ENCODE results near the gene SFT2D3.
A peak's percentile ranks its signal among the peaks of the same experiment; 100 is the strongest.

Gene SFT2D3, protein sequence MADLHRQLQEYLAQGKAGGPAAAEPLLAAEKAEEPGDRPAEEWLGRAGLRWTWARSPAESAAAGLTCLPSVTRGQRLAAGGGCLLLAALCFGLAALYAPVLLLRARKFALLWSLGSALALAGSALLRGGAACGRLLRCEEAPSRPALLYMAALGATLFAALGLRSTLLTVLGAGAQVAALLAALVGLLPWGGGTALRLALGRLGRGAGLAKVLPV

DNA sequence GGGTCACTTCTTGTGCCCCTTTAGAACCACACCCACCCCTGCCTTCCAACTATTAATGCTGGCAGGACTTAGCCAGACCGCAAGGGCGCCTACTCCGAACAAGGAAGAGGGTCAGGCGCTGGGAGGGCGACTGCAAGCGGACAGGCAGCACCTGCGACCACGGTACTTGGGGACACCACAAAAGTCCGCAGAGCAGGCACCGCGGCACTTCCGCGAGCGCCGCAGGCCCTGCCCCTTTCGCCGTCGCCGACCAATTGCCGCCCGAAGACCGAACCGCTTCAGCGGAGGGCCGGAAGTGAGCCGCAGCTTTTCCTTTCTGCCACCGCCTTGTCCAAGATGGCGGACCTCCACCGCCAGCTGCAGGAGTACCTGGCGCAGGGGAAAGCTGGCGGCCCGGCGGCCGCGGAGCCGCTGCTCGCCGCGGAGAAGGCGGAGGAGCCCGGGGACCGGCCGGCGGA is at the start of gene SFT2D3:
TSS of gene SFT2D3 (plus strand) at position 305 of the 458 bp plus-strand sequence. CDS start at position 337, 32 bp downstream.
- peak; percentile 80 to 82 (median 81) for DNase-seq (ENCODE audit: low read depth in 2 of 3, low spot score in 2 of 3)

DNA sequence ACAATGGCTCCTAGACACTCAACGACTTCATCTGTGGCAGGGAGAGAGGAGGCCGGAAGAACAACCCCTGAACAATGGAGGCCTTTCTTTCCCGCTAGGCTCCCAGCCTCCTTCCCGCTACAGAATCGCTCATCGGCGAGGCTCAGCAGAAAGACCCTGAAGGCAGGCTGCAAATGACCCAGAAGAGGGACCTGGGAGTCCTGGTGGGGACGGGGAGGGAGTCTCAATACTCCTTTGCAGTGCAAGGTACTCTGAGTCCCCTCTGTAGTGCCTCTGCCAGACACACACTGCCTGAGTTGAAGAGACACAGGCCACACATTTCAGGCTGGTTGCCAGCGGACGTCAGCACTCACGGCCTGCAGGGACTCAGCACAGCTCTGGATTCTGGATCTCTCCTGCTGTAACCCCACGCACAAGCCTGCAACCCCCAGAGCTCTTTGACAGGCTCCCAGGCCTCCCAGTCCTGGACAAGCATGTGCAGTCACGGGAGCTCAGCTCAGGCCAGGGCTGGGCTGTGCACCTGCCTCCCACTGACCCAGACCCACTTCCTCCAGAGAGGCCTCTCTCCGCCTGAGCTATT is 49.2 kb upstream of the SFT2D3 start:
- DNase-seq (ENCODE audit: low read depth in 2 of 3, low spot score in 2 of 3) = no peak

DNA sequence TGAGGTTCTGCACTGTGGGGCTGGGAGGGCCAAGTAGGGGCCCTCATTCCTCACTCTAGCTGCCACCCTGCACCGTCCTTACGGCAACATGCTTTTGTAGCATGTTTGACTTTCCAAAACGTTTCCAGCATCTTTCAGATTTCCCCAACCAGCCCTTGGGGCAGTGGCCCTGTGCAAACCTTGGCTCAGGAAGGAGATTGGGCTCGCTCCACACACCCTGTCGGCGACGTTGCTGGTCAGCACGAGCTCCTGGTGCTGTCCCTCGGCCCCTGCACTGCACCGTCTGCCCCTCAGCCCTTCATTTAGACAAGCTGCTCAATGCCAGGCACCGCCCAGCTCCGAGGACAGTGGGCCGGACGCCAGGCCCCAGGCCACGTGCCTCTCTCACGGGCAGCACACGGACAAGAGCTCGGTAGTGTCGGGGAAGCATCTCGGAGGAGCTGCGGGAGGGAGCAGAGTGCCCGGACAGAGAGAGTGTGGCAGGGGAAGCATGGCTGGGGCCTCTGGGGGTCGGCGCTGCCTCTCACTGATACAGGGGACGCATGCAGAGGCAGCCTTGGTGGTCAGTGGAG is 48.4 kb upstream of the SFT2D3 start:
- DNase-seq (ENCODE audit: low read depth in 2 of 3, low spot score in 2 of 3) = no peak

DNA sequence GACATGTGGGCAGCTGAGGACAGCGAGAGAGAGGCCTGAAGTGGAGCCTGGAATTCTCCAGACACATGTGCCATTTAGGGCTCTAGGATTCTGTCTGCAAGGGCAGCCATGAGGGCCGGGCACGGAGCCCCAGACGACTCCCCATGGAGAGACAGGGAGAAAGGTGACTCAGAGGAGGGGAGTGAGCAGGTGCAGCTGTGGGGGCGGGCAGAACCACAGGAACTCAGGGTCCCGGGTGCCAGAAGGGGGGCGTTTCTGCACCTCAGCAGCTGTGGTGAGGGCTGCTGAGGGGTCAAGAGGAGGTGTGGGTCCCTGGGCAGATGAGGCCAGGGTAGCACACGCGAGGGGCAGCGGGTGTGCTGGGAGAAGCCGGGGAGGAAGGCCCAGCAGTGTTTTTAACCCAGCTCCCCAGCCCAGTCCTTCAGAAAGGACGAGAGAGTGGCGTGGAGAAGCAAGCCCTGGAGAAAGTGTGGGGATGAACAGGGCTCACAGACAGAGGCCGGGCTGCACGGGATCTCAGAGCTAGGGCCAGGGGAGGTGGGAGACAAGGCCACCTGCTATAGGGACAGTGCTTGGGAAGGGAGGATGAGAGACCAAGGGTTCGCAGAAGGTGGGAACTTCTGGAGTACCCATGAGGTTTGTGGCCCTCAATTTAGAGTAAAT is 47.7 kb upstream of the SFT2D3 start:
- DNase-seq (ENCODE audit: low read depth in 2 of 3, low spot score in 2 of 3) = no peak

DNA sequence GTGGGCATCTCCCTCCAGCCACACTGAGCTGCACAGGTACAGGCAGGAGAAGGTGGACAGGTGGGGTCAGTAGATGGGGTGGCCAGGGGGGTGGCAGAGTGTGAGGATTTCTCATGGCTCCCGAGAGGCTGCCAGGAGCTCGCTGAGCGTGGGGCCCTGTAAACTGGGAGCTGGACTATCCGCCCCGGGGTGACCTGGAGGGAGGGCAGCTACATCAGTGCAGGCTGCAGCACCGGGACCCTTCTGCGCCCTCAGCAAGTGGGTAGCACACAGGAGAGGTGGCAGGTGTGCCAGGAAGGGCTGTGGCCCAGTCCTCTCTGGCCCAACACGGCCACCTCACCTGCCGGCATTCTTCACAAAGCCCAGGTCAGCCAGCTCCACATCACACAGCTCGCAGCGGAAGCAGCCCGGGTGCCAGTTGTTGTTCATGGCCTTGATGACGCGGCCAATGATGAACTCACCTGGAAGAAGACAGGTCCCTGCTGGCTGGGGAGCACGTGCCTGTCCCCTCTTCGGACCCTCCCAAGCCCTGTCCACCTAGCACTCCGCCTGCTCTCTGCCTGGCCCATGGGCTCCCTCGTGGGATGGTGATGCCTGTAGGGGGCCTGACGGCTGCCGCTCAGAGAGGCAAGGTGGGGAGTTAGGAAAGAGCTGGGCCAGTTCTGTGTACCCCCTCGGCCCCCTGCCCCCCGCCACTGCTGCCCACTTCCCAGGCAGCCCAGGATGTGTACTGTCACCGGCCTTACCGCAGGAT is 47.0 kb upstream of the SFT2D3 start:
- DNase-seq (ENCODE audit: low read depth in 2 of 3, low spot score in 2 of 3) = no peak

DNA sequence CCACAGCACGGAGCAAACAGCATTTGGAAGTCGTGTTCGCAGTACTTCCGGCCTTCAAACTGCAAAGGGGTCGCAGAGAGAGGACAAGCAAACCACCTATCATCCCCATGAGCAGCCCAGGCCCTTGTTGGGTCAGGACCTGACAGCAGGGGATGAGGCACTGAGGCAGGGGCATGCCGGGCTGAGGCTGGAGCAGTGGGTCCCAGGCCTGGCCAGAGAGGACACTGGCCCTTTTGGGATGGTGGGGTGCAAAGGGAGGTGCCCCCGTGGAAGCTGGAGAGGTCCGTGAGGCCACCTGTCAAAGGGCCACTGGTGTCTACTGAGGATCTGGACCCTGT is 46.5 kb upstream of the SFT2D3 start:
- no peak for DNase-seq (ENCODE audit: low read depth in 2 of 3, low spot score in 2 of 3)

DNA sequence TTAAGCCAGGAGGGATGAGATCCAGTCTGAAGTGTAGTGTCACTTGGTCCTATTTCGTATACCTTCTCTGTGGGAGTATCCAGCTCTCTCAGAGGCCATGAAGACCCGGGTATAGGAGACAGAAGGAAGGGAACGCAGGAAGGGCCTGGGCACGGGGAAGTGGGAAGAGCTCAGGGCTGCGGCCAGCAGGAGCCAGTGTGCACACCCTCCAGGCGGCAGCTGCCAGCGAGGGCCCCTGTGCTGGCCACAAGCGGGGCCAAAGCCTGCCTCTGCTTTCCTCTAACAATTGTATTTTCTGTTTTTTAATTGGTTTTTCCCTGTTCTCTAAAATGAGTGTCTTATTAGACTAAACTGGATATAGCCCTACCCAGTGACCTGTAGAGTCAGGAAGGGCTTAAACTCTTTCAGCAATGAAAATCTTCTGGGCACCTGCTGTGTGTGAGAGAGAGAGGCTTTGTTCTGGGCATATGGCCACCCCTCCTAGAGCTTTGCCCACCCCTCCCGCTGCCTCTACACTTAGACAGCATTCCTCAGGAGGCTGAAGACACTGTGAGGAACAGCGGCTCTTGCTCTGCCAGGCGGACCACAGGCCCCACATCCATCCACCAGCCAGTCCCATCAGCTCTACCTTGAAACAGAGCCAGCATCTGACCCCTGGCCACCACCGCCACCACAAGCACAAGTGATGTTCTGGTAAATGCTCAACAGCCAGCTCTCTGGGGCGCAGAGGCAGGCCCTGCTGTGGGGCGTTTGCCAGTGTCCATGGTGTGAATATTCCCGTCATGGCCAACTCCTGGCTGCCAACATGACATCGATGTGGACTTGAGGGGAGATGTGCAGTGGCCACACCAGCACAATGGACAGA is 45.9 kb upstream of the SFT2D3 start:
- no peak for DNase-seq (ENCODE audit: low read depth in 2 of 3, low spot score in 2 of 3)

DNA sequence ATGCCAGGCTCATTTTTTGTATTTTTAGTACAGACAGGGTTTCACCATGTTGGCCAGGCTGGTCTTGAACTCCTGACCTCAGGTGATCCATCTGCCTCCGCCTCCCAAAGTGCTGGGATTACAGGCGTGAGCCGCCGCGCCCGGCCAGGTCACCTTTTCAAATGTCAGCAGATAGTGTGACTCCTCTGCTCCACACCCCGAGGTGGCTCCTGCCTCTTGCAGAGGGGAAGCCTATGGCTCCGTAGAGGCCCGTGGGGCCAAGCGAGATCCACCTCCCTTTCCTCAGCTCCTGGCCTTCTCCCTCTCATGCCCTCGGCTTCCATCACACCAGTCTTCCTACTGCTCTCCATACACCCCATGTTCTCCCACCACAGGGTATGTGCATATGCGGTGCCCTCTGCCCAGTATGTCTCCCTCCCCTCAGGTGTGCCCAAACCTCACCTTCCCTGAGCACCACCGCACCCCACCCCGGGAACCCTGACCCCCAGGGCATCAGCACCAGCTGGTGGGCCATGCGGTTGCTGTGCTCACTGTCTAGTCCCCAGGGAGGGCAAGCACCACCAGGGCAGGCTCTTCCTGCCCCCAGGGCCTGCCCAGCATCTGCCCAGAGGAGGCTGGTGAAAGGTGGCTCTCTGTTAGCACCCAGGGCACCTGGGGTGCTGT is 44.6 kb upstream of the SFT2D3 start:
- no peak for DNase-seq (ENCODE audit: low read depth in 2 of 3, low spot score in 2 of 3)

DNA sequence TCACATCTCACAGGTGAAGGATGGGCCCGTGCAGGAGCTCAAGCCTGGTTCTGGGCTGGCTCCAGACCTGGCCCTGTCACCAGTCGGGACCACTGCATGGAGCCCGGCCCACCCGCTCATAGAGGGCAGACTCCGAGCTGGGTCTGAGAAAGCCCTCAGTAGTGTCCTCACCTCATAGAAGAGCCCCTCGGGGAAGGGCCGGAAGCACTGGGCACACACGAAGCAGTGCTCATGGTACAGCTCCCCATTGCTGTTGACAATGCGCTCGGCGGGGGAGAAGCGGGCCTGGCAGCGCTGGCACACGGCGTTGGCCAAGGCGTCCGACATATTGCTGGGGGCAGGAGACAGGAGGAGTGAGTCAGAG is 44.1 kb upstream of the SFT2D3 start:
- DNase-seq (ENCODE audit: low read depth in 2 of 3, low spot score in 2 of 3) = no peak

DNA sequence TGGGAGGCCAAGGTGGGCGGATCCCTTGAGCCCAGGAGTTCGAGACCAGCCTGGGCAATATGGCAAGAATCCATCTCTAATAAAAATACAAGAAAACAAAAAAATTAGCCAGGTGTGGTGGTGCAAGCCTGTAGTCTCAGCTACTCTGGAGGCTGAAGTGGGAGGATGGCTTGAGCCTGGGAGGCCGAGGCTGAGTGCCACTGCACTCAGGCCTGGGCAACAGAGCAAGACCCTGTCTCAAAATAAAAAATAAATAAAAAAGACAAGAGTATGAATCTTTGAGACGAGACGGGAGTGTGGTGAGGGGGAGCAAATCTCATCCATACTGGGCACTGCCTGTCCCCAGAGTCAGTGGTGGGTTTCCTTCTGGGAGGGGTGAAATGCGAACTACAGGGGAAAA is 43.2 kb upstream of the SFT2D3 start:
- no peak for DNase-seq (ENCODE audit: low read depth in 2 of 3, low spot score in 2 of 3)

DNA sequence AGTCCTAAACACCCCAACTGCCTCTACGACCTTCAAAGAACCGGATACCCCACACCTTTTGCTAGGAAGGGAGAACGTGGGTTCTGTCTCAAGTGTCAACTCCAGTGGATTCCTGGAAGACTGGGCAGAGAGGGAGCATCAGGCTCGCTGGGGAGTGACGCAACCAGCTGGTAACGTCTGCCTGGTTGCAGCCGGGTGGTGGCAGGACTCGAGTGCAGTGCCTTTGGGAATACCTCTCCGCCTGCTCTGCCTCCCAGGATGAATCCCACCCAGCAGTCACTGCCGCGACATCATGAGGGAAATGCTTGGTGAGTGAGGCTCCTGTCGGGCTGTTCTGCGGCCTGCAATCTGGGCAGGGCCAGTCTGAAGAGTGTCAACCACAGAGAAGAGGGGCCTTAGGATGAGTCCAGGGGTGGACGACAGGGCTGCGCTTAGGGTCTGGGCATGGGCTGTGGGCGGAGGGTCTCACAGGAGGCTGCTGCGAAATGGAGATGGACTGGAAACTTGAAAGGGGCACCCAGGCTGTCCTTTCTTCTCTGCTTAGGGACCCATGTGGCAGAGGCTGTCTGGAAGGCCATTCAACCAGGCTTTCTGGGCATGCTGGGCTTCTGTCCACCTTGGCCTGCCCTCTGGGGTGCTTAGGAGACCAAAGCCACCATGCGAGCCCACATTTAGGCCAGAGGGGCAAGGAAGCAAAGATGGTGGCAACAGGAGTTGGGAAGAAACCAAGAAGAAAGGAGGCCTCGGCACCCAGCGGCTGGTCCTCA is 42.5 kb upstream of the SFT2D3 start:
- DNase-seq (ENCODE audit: low read depth in 2 of 3, low spot score in 2 of 3) = no peak

DNA sequence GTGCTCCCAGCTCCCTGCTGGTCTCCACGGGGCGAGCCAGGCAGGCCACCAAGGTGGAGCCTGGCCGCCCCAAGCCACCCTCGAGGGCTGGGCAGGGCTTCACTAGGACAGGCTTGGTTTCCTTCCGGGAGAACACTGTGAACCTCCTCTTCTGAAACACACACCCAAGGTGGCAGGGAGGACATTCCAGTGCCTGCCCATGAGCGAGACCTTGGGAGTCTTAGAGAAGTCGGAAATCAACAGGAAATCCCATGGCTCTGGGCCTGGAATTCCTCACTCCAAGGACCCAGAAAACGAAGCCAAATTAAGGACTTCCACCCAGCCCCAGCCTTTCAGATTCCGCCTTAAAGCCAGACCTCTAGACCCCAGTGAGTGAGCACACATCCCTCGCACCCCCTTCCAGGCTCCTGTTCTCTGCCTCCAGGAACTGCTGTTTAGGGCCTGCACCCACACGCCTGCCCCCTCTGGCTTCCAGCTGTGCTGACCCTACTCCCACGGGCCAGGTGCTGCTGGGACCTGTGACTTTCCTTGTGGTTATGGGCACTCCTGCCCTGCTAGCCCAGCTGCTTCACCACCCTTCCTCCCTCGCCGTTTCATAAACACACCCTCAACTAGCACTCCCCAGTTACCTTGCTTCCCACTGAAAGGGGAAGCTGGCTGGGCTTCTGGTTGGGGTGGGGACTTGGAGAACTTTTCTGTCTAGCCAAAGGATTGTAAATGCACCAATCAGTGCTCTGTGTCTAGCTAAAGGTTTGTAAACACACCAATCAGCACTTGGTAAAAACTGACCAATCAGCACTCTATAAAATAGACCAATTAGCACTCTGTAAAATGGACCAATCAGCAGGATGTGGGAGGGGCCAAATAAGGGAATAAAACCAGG is 41.6 kb upstream of the SFT2D3 start:
- DNase-seq (ENCODE audit: low read depth in 2 of 3, low spot score in 2 of 3) = no peak

DNA sequence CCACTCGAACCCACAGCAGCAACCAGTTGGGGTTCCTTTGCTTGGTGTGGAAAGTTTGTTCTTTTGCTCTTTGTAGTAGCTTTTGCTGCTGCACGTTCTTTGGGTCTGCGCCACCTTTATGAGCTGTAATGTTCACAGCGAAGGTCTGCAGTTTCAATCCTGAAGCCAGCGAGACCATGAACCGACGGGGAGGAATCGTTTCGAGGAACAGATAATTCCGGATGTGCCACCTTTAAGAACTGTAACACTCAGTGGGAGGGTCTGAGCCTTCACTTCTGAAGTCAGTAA is 41.1 kb upstream of the SFT2D3 start:
- no peak for DNase-seq (ENCODE audit: low read depth in 2 of 3, low spot score in 2 of 3)

DNA sequence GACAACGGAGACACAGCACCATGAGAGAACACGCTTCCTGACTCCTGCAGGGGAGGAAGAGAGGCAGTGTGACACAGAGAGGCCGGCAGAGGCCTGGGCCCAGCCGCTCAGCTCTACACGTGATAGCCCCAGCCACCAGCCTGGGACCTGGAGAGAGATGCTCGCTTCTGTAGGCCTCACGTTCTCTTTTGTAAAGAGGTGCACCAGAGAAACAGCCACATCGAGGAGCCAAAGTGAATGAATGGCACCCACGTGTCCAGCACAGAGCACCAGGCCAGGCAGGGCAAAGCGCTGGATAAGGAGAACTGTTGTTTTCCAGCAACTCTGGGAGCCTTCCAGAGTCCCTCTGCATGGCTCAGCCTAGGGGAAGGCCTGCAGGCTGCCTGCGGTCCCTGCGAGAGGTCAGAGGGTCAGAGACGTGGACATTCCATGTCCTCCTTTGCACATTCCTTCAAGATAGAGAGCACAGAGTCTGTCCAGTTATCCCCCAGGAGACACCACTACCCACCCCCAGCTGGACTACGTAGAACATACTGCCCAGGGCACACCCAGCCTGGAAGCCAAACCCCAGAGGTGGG is 40.1 kb upstream of the SFT2D3 start:
- DNase-seq (ENCODE audit: low read depth in 2 of 3, low spot score in 2 of 3) = no peak

DNA sequence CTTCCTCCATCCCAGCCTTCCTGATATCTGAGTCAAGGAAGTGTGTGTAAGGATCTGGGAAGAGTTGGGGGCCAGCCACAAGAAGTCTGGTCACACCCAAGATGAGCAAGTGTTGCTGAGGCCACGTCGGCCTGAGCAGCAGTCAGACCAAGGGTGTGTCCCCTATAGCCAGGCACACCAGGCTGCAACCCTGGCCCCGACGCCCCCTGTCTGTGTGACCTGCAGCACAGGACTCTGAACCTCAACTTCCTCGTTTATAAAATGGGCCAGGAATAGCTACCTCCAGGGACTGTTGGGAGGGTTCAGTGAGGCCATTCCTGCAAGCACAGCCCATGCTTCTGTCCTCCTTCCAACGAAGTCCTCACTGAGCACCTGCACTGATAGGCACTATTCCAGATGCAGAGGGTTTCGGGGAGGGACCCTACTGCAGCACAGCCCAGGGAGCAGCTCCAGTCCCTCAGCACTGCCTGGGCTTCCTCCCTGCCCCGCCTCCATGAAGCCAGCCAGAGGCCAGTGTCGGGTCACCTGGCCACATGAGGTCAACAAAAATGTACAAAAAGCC is 39.3 kb upstream of the SFT2D3 start:
- DNase-seq (ENCODE audit: low read depth in 2 of 3, low spot score in 2 of 3) = no peak

DNA sequence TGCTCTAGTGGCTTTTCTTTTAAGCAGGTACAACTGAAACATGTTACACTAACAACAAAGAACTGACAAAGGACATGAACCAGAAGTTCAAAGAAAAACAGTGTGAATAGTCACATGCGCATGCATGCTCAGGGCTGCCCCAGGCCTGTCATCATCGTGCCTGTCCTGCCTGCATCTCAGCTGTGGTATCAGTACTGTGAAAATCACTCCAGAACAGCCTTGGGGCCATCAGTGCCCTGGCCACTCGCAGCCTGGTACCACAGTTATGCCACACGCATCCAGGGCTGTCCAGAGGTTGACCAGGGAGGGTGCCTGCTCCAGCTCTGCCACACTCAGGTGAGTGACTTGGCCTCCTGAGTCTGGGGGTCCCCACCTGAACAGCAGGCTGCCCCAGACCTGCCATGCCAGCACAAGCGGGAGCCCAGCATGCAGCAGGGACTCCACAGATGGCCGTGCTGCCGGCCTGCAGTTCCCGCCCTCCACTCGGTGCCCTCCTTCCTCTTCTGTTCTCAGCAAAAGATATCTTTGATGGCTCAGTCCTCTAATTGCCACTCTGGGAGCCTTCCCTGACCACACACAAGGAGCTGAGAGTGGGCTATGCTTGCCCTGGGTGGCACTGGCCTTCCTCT is 38.2 kb upstream of the SFT2D3 start:
- DNase-seq (ENCODE audit: low read depth in 2 of 3, low spot score in 2 of 3) = no peak

DNA sequence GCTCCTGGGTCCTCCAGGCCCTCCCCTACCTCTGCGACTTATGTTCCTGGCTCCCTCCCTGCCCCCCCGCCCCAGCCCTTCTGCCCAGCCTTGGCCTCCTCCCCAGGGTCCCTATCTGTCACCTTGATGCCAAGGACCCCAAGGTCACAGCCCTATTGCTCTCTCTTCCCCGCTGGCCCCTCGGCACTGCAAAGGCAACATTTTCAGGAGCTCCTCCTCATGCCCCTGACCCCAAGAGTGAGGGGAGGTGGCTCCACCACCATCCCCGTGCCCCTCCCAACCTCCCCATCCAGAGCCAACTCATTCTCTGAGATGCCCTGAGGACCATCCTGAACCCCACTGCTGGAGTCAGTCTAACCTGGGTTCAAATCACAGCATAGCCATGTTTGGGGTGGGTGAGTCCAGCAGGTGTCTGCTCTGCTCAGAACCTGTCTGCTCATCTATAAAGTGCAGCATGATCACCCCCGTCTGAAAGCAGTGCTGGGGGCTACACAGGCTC is 37.7 kb upstream of the SFT2D3 start:
- no peak for DNase-seq (ENCODE audit: low read depth in 2 of 3, low spot score in 2 of 3)

Measured in activated CD8-positive, alpha-beta memory T cell treated with anti-CD3 and anti-CD28 coated beads for 48 hours (primary cell).